GM20431 (cell line): ENCODE measurements around the gene AMZ2.

ENCODE experiments used
- in situ Hi-C: fragments of 300-500 bp; cut with MseI, MboI; formaldehyde crosslinking; loops from one replicate; pipeline ENCODE4 v1.15.0; 2020; ENCODE audit warnings: low sequenced_read_pairs; ENCODE audit not compliant: unreplicated experiment

AMZ2 gene

DNA sequence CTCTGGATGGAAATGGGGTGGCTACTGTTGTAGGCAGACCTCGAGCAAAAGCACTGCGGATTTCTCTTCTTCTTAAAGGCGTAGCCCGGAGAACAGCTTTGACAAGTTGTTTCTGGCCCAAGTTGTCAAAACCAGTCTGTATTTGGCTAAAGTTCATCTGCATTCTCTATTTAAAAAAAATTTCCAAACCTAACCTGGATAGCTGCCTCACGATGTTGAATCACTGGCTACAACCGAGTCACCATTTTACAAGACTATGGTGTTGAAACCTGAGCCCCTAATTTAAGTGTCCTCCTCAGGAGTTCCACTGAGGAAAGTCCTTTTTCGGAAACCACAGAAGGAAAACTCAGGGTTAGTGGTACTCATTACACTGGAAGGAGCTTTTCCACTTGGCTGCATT, 41.6 kb downstream of the AMZ2 start:
- in situ Hi-C loops, result no loop called here

DNA sequence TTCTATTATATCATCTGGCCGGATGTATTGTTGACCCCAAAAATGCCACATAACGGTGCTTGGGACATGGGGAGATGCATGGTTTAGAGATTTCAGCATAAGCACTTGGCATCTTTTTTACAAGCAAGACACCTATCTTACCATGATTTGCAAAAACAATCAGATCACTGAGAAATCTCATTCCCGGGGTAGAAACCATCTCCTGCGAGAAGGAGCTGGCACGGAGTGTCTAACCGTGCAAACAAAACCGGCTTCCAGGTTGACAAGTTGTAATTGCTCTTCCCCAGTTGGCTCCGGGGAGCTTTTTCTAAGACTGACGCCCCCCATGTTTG, 42.1 kb downstream of the AMZ2 start:
- in situ Hi-C loops, result no loop called here

DNA sequence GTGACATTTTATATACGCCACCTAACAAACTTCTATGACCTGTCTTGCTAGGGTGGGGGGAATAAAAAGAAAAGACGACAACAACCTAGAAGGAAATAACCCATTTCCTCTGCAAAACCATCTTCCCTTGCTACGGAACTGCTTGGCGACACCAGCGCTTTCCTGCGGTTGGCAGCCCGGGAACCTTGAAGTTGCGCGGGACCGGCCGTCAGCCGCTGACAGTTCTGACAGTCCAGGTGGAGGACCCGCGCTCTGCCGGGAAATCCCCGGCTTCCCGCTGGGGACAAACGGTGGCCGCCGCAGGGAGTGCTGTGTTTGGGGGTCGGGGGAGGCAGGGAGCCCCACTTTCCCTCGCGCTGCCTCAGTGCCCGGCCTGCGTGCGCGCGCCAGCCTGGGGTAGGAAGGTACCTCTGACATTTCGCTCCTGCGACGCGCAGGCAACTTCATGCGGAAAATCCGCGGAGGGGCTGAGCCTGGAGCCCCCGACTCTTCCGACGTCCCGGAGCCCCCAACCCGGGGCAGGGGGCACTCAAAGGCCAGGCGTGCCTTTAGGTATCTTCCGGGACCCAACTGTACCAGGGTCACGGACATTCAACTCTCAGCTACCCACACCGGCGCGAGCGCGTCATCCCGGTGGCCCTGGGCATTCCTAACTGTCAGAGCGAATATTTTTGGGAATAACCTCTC, 42.6 kb downstream of the AMZ2 start:
- in situ Hi-C loops, result no loop called here

DNA sequence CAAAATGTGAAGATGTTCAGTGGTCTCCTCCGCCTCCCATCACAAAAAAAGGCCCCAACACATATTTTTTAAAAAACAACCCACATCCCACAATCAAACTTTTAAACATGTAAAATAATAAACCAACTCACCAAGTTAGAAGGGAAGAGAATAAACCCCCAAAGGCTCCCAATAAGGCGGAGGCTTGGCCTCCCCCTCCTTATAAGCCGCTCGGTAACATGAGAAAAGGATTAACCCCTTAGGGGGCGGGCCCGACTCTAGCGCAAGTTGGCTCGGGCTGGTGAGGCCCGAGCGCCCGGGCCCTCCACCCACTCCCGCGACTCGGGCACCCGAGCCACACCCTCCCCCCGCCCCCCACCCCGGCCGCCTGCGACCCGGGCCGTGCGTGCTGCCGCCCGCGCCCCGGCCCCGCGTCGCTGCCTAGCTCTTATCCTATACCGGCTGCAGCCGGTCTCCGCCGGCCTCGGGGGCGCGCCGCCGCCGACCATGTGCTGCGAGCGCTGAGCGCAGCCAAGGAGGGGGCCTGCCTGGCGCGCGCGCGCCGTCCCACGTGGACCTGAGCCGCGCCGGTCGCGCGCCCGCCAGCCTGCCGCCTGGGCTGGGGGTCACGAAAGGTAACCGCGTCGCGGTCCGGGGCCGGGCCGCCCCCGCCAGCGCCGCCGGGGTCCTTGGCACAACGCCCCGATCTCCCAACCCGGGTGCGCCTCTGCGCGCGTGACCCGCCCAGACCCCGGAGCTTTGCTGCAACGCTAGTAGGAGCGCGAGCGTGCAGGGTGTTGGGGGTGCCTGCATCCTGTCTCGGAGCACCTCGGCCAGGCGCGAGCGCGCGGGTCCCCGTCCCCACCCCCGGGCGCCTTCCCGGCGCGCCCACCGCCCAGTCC, 43.4 kb downstream of the AMZ2 start, which contains the start of the genes ARSG and SLC16A6:
Gene ARSG, plus strand, starts transcription at position 541 of the 881 bp plus-strand sequence. CDS start 15,999 bp downstream, outside the sequence.
Gene SLC16A6, minus strand, starts transcription at position 173 of the 881 bp plus-strand sequence. CDS start 12,807 bp downstream, outside the sequence.
- in situ Hi-C loops, result no loop called here

DNA sequence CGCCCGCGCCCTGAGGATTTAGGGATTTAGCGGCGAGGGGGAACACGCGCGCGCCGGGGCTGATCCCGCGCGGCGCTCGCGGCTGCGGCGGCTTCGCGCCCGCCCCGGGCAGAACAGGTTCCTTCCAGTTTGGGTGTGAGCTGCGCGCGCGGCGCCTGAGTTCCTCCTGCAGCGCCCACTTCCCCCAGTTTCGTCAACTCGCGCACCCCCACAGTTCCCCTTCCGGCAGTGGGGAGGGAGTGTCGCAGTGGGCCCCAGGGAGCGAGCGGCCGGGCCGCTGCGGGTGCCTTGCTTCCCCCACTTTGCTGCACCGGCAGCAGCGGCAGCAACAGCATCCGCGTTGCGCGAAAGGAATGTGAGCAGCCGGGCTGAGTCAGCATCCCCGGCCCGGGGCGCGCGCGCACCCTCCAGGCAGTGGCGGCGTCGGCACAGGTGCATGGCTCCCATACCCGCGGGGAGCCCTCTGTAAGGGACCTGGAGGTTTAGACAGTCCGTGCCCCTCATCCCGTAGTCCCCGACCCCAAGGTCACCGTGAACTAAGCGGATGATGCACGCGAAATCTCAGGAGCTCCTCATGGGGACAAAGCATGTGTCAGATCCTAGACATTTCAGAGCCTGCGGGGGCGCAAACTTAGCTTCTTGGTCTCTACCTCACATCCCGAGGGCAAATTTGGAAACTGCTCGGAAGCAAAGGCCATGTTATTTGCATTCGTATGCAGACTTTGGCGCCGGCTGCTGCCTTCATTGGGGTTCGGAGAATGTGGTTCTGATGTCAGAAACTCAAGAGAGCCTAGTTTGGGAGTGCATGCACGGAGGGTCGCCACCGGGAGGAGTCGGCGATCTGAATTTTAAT, 44.2 kb downstream of the AMZ2 start:
- in situ Hi-C loops, result no loop called here

DNA sequence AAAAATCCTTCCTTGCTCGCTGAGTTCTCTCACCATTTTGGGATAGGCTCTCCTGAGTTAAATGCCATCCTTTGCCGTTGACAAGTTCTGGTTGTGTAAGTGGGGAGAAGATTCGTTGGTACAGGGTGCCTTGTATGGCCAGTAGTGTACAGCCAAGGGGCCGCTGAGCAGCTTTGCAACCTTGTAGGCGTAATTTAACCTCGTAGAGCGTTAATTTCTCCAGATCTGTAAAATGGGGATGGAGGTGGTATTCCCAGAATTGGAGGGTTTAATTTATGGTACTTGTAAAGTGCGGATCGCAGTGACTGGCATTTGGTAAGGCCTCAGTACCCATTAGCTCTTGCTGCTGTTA, 44.8 kb downstream of the AMZ2 start:
- in situ Hi-C loops, result no loop called here

DNA sequence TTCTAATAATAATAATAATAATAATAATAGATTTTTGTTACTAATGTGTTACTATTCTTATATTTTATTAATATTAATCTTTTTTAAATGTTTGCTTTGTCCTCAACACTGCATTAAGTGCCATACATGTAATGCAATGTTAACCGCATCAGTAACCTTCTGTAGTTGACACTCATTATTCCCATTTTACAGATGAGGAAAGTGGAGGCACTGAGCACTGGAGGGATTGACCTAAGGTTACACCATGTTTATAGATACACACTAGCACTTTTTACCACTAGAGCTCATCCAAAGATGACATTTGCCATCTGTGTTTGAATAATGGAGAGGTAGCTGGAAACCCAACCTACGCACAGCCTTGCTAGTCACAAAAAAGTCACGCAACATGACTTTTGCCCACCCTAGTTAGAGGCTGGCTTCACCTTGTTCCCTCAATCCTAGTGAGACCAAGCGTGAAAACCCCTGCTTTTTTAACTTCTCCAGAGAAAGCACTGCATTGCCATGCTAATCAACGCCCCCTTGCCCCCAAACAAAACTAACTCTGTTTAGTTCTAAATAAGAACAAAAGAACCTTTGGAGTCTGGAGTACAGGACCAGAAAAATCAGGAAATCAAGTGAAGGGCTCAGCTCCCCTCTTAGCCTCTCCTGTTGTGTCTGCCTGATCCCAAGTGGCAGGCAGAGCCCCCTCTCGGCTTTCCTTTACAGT, 45.8 kb downstream of the AMZ2 start:
- in situ Hi-C loops, result no loop called here

DNA sequence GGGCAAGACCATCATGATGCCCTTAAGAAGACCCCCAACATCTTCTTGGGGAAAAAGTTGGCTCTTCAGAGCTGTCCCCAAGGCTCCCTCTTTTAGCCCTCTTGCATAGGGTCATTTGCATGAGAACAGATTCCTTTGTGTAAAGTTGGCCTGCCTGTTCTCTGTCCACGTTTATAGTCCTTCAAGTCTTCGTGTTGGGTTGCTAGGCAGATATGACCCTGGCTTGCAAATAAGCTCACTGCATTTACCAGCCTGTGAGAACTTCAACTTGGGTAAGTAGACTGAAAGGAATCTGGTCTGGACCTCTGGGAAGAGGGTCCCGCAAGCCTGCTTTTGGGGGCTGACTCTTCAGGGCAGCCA, 46.3 kb downstream of the AMZ2 start:
- in situ Hi-C loops, result no loop called here

DNA sequence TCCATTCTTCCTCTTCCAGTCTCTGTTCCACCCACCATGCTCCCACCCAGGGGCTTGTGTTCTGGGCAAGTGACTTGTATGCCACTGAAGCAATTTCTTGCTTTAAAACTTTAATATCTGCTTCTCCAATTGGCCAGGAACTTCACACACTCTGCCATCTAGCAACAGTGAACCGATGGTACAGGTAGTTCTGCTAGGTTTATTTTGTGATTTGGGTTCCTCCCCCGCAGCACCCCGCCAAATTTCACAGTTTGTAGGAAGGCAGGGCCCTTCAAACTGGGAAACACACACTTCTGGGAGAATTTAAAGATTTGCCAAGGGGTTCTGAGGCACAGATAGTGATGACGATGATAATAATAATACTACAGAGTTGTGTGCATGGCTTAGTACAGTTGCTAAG, 46.8 kb downstream of the AMZ2 start:
- in situ Hi-C loops, result no loop called here

DNA sequence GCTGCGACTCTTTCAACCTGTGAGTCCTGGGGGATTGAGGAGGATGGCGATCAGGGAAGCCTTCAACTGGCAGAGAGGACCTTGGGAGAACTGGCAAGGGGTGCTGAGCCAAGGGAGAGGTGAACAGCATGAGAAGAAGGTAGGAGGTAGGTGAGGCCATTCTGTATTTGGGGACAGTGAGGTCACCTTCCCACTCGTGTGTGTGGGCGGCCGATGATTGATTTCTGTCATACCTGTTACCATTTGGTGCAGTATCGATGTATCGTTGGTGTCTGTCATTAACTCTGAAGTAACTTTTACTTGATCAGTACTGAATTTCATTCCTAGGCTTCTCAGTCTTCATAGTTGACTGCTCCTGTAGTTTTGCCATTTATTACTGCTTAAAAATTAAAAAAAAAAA, 47.2 kb downstream of the AMZ2 start:
- in situ Hi-C loops, result no loop called here

DNA sequence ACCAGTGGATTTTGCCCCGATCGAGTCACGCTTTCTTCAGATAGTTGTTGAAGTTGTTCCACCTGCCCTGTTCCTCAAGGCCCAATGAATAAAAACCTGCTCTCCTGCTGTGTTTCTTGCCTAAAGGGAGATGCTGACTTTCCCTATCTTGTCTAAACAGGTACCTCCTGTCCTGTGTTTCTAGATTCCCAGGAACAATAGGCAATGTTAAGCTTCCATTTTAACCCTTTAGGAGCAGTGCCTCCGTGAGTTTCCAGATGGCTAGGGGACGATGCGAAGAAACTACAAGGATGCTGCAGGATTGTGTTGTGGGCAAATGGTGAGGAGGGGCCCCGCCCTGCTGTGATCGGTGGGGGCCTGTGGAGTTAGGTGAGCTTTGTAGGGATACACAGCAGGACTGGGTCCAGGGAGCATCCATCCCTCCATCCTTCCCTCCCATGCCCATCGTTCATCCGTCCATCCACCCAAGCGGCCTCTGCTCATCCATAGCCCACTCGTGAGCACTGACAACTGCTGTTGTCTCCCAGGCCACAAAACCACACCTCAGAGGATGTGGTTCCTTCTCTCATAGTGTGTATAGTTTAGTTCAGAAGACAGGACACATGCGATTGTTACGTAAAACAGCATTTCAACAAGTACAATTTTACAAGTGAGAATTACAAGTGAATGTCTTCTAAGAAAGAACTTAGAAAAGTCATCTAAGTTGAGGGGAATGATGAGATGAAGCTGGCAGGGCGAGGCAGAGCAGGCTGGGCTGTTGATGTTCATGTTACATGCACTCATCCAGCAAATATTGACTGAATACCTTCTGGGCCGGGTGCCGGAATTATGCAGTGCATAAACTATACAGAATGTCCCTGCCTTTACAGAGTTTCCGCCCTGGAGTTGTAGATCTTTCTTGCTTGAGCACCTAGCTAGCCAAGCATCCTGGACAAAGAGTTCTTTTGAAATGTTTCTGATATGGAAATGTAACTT, 48.7 kb downstream of the AMZ2 start:
- in situ Hi-C loops, result no loop called here

DNA sequence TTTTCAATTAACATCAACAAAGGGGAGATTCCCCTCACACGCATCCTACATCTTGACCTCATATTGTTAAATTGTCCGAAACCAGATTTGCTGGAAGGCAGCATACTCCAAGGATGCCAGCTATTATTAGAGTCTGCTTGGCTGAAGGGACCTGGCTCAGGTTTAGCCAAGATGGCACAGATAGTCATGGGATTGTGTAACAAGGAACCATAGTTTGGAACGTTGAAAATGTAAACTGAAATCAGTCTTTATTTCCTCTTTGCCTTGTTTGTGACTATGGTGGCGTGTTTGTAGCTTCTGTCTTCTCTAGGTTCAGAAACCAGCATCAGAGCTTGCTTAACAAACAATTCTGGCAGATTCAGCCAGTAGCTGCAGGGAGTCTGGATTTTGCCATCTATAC, 49.4 kb downstream of the AMZ2 start:
- in situ Hi-C loops, result no loop called here

DNA sequence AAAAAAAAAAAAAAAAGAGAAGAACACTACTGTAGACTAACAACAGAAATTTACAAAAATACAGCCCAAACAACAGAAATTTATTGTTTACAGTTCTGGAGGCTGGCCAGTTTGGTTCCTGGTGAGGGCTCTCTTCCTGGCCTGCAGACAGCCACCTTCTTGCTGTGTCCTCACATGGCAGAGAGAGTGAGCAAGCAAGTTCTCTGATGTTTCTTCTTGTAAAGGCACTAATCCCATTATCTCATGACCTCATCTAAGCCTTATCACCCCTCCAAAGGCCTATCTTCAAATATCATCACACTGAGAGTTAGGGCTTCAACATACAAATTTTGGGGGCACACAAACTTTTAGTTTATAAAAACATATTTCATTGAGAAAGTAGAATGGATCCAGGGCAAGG, 50.8 kb downstream of the AMZ2 start:
- in situ Hi-C loops, result no loop called here

DNA sequence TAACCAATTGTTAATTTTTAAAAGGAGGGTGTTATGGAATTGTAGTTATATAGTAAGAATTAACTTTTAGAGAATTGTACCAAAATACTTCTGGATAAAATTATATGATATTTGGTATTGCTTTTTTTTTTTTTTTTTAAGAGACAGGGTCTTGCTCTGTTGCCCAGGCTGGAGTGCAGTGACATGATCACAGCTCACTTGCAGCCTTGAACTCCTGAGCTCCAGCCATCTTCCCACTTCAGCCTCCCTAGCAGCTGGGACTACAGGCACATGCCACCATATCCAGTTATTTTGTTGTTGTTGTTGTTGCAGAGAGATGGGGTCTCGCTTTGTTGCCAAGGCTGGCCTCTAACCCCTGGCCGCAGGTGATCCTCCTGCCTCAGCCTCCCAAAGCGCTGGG, 52.0 kb downstream of the AMZ2 start:
- in situ Hi-C loops, result no loop called here

DNA sequence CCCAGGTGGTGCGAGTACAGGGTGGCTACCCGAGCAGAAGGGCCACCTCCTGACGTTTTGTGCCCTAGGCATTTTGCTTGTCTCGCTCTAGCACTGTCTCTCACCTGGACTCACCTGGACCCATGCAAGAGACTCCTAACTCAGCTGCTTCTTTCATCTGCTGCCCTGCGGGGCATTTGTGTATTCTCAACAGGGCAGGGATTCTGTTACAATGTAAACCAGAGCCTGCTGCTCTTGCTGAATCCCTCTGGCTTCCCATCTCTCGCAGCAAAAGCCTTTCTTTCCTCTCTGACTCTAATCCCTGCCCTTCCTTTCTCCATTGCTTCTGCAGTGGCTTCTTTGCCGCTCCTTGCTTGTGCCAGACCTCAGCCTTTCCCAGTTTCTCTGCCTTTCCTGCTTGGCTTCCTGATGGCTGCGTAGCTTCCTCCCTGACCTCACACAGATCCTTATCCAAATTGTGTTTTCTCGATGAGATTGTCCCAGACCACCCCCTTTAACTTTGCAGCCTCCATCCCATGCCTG, 53.7 kb downstream of the AMZ2 start:
- in situ Hi-C loops, result no loop called here

DNA sequence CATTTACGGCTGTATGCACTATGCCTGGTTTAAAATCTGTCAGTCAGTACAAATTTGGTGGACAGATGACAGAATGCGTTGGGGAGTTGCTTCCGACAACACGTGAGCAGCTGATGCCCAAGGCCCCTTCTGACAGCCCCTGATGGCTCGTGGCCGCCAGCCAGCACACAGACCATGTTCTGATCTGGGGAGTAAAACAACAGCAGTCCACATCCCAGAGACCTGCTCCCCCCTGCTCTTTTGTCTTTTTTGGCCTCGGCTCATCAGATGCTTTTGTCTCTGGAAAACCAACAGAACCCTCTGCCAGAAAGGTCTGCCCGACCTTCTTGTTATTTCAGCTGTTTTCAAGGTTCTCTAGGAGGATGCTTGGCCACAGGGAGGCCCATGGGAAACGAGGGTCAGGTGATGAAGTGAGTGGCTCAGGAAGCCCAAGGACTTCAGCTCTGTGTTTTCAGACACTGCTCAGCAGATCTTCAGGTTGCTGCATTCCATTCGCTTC, 54.3 kb downstream of the AMZ2 start:
- in situ Hi-C loops, result no loop called here

DNA sequence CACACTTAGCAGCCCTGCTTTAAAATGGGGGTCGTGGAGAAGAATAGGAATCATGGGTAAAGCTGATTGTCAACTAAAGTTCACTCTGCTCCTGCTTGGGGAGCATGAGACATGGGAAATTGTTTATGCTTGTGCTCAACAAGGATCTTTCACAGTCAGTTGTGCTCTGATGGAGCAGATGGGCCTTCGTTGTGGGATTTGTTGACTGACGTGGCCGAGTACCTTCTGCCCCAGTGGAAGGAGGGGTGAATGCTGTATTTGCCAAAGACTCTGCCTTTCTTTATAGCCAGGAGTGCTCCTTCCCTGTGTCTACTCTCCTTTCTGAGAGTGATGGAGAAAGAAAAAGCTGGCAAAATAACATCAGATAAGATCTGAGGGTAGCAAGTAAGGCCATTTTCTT, 54.8 kb downstream of the AMZ2 start:
- in situ Hi-C loops, result no loop called here

DNA sequence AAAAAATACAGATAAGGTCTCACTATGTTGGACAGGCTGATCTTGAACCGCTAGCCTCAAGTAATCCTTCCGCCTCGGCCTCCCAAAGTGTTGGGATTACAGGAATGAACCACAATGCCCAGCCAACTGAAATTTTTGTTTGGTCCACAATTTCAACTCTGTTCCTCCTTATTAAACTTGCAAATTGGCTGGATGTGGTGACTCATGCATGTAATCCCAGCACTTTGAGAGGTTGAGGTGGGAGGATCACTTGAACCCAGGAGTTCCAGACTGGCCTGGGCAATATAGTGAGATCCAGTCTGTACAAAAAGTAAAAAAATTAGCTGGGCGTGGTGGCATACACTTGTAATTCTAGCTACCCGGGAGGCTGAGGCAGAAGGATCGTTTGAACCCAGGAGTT, 56.9 kb downstream of the AMZ2 start:
- in situ Hi-C loops, result no loop called here

DNA sequence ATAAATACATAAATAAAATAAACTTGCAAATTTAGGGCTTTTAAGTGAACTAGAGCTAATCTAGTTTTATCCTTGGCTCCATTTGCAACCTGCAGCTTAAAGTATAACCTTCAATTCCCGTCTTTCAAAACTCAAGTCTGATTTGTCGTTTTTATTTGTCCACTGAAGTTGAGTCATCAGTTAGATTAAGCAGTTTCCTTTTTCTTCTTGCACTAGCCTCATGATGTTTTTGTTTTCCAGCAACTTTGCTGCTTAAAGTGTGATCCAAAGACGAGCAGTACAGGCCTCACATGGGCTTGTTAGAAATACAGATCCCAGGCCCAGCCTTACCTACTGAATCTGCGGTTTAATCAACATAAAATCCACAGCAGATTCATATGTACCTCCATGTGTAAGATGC, 57.3 kb downstream of the AMZ2 start:
- in situ Hi-C loops, result no loop called here
